Measurements from ENCODE around the gene MYH14.
"Not testable (repeated sequence)": the region's sequence is repeated elsewhere in the genome, so short reads cannot be mapped to it uniquely, and the experiment has no call there.

MYH14 gene

DNA sequence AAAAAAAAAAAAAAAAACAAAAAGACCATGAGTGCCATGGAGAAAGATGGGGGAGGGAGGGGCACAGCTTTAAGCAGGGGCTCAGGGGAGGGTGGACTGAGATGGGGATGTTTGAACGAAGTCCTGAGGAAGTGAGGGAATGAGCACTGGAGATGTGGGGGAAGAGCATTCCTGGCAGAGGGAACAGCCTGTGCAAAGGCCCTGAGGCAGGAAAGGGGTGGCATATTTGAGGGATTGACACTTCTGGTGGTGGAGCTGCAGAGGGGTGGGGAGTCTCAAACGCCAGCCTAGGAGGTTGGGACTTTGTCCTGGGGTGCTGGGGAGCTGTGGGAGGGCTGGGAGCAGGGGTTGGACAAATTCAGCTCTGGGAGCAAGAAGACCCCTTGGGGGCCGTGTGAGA lies 29.2 kb downstream of the MYH14 start:
- peaks cover 9% of the 10 kb centered on the region for H3K27me3 ChIP-seq
- H3K4me1 ChIP-seq (ENCODE audit: control insufficient read depth in 1 of 2, insufficient read depth in 1 of 2, low read depth in 1 of 2, low read length in 1 of 2) = peaks cover 4 to 8% of the 10 kb centered on the region in 2 experiments
- H3K36me3 ChIP-seq = no peaks in the 10 kb centered on the region
- H3K9me3 ChIP-seq = no peaks in the 10 kb centered on the region
- H3K4me3 ChIP-seq (ENCODE audit: low read depth in 1 of 2, low read length in 1 of 2) = no peak overlapping the region
- H3K27ac ChIP-seq = no peak overlapping the region
- TF ChIP-seq, protein P1, sequence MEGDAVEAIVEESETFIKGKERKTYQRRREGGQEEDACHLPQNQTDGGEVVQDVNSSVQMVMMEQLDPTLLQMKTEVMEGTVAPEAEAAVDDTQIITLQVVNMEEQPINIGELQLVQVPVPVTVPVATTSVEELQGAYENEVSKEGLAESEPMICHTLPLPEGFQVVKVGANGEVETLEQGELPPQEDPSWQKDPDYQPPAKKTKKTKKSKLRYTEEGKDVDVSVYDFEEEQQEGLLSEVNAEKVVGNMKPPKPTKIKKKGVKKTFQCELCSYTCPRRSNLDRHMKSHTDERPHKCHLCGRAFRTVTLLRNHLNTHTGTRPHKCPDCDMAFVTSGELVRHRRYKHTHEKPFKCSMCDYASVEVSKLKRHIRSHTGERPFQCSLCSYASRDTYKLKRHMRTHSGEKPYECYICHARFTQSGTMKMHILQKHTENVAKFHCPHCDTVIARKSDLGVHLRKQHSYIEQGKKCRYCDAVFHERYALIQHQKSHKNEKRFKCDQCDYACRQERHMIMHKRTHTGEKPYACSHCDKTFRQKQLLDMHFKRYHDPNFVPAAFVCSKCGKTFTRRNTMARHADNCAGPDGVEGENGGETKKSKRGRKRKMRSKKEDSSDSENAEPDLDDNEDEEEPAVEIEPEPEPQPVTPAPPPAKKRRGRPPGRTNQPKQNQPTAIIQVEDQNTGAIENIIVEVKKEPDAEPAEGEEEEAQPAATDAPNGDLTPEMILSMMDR (IDR thresholded peaks at IDR 0.05) = no peak

DNA sequence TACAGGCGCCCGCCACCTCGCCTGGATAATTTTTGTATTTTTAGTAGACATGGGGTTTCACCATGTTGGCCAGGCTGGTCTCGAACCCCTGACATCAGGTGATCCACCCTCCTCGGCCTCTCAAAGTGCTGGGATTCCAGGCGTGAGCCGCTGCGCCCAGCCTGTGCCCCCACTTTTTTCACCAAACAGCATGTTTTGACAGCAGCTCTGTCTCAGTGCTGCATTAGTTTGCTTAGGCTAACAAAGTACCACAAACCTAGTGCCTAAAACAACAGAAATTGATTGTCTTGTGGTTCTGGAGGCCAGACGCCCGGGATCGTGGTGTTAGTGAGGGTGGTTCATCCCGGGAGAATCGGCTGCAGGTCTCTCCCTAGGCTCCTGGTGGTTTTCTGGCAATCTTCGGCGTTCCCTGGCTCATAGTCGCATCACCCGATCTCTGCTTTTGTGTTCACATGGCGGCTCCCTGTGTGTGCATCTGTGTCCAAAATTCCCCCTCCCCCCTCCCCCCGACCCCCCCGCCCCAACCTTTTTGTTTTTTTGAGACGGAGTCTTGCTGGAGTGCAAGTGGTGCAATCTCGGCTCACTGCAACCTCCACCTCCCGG lies 30.0 kb downstream of the MYH14 start:
- TF ChIP-seq, protein P1 (IDR thresholded peaks at IDR 0.05) = no peak
- Histone ChIP-seq H3K27ac (no peak overlapping the region), H3K27me3 (peaks cover 9% of the 10 kb centered on the region), H3K36me3 (no peaks in the 10 kb centered on the region), H3K9me3 (no peaks in the 10 kb centered on the region), H3K4me1 (ENCODE audit: control insufficient read depth in 1 of 2, insufficient read depth in 1 of 2, low read depth in 1 of 2, low read length in 1 of 2) (peaks cover 4 to 8% of the 10 kb centered on the region in 2 experiments), H3K4me3 (ENCODE audit: low read depth in 1 of 2, low read length in 1 of 2) (no peak overlapping the region)

DNA sequence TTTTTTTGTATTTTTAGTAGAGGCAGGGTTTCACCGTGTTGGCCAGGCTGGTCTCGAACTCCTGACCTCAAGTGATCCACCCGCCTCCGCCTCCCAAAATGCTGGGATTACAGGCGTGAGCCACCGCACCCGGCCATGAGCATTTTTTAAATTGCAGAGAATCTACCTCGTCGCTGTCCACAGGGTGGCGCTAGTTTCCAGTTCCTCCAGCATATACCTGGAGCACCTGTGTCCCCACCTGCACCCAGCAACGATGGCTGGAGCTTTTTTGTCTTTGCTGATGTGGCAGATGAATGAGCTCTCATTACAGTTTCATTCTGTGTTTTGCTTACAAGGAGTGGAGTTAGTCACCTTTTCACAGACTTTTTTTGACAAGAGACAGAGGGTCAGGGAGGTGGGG lies 34.1 kb downstream of the MYH14 start:
- not testable (repeated sequence) for H3K36me3 ChIP-seq; H3K27me3 ChIP-seq; H3K4me3 ChIP-seq (ENCODE audit: low read depth in 1 of 2, low read length in 1 of 2); H3K4me1 ChIP-seq (ENCODE audit: control insufficient read depth in 1 of 2, insufficient read depth in 1 of 2, low read depth in 1 of 2, low read length in 1 of 2); H3K9me3 ChIP-seq; H3K27ac ChIP-seq

DNA sequence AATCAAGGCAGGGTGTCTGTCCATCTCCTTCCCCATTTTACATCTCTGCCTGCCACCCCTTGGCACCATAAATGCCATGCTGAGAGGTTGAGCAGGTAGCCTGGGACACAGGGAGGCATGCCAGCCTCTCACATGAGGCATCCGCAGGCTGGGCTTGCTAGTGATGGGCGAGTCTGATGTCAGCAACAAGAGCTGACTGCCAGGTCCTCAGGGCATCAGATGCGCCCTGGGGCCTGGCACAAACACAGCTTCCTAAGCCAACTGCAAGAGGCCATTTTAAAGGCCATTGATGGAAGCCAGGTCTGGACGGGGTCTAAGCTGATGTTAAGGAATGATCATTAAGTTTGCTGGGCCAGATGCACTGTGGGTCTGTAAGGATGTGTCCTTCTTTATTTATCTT lies 34.6 kb downstream of the MYH14 start:
- Histone ChIP-seq H3K4me1 (ENCODE audit: control insufficient read depth in 1 of 2, insufficient read depth in 1 of 2, low read depth in 1 of 2, low read length in 1 of 2) (peaks cover 4 to 8% of the 10 kb centered on the region in 2 experiments), H3K27ac (no peak overlapping the region), H3K27me3 (no peaks in the 10 kb centered on the region), H3K36me3 (no peaks in the 10 kb centered on the region), H3K4me3 (ENCODE audit: low read depth in 1 of 2, low read length in 1 of 2) (no peak overlapping the region), H3K9me3 (no peaks in the 10 kb centered on the region)
- TF ChIP-seq, protein P1 (IDR thresholded peaks at IDR 0.05) = no peak

DNA sequence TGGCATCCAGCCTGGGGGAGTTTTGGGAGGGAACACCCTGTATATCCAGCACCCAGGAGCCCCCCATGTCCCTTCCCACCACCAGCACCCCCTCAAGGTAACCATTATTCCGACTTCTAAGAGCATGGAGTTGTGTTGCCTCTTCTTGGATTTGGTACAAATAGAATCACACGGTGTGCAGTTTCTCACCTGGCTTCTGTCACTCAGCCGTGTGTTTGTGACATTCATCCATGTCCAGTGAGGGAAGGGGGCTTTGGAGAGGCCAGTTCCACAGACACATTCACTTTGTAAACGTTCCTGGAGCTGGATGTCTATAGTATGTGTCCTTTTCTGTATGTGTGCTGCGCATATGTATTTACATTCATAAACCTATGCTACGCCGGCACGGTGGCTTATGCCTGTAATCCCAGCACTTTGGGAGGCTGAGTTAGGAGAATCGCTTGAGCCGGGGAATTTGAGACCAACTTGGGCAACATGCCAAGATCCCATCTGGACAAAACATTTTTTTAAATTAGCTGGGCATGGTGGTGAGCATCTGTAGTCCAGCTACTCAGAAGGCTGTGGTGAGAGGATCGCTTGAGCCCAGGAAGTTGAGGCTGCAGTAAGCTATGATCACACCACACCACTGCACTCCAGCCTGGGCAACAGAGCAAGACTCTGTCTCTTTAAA lies 36.6 kb downstream of the MYH14 start:
- H3K4me1 ChIP-seq (ENCODE audit: control insufficient read depth in 1 of 2, insufficient read depth in 1 of 2, low read depth in 1 of 2, low read length in 1 of 2) = no peaks in the 10 kb centered on the region
- no peak overlapping the region for H3K4me3 ChIP-seq (ENCODE audit: low read depth in 1 of 2, low read length in 1 of 2)
- no peaks in the 10 kb centered on the region for H3K9me3 ChIP-seq
- TF ChIP-seq, protein P1 (IDR thresholded peaks at IDR 0.05) = no peak
- H3K27me3 ChIP-seq = no peaks in the 10 kb centered on the region
- H3K27ac ChIP-seq = no peak overlapping the region
- H3K36me3 ChIP-seq = no peaks in the 10 kb centered on the region

DNA sequence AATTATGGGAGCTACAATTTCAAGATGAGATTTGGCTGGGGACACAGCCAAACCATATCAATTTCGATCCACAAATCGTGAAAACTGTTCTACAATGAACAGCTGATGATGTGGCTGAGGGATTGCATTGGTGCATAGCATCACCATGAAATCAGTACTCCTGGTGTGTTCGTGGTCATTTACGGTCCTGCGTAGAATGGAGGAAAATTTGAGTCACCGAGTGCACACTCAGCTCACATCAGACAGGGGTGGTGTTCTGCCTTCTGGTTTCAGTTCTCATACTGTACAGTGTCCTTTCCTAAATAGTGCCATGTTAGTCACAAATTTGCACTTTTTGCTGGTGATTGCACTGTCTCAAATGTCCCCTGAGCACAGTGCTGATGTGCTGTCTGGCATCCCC lies 39.2 kb downstream of the MYH14 start:
- Histone ChIP-seq H3K27ac (no peak overlapping the region), H3K4me1 (ENCODE audit: control insufficient read depth in 1 of 2, insufficient read depth in 1 of 2, low read depth in 1 of 2, low read length in 1 of 2) (no peaks in the 10 kb centered on the region), H3K4me3 (ENCODE audit: low read depth in 1 of 2, low read length in 1 of 2) (no peak overlapping the region), H3K36me3 (no peaks in the 10 kb centered on the region), H3K27me3 (no peaks in the 10 kb centered on the region), H3K9me3 (no peaks in the 10 kb centered on the region)
- TF ChIP-seq, protein P1 (IDR thresholded peaks at IDR 0.05) = no peak

All from neutrophil (primary cell).